K562 (cell line): ENCODE measurements around the gene GUCA2B. TPM values are rescaled to one million over a fixed set of nuclear protein-coding genes. Genes with fewer than 3 reads are reported as not detected.

ENCODE experiments used
- ATAC-seq: fragments of 200-7000 bp; cut with Tn5 transposase; 3 replicates; pipeline ENCODE4 v1.9.1; 2020; ENCODE audit warnings: moderate library complexity
- BruUV-seq: library from RNA; stranded (reverse); fragments of 400-500 nt; replicated peaks from 2 replicates; lab custom pipeline; 2021; lab: Mats Ljungman, UMichigan
- CTCF ChIA-PET: fragments of 300-600 bp; formaldehyde crosslinking; extraction: SDS; loops from one replicate; lab custom pipeline; 2021; ENCODE audit warnings: low intra/inter-chr PET ratio; lab: Yijun Ruan, JAX
- POLR2A ChIA-PET: fragments of 300-600, 350-650 bp; sonication (Branson Sonifier 250); formaldehyde crosslinking; extraction: SDS; loops from one replicate; lab custom pipeline; 2021; ENCODE audit warnings: antibody characterized with exemption, inconsistent platforms; lab: Yijun Ruan, JAX
- DNase-seq, 4 experiments: peaks; one replicate each; pipeline versions ENCODE4 v3.0.0 to v3.0.0-alpha.2; 2011 to 2018; ENCODE audit warnings: low spot score in 3 of 4, mixed read lengths in 3 of 4; ENCODE audit errors: extremely low read depth in 1 of 4
- FAIRE-seq: peaks from 2 replicates; lab custom pipeline; 2011; peaks lifted over from hg19 to GRCh38; lab: Jason Lieb, UNC
- H2AFZ ChIP-seq: 2 replicates; pipeline ENCODE4 v1.6.0; 2011; ENCODE audit warnings: low read depth, low read length, control low read depth, inconsistent platforms
- H3K27ac ChIP-seq: fragments of 200-600 bp; 3 replicates; pipeline ENCODE4 v1.8.0; 2011; ENCODE audit warnings: low read depth, mild to moderate bottlenecking, control low read depth, inconsistent platforms, low read length, moderate library complexity, mixed read lengths; ENCODE audit errors: extremely low read depth
- H3K27me3 ChIP-seq, 2 experiments: fragments of 300-600 bp in 1 of 2; 2 replicates in 1 of 2; 3 replicates in 1 of 2; pipeline versions ENCODE4 v1.6.0 to v1.8.0; 2011; ENCODE audit warnings: inconsistent platforms in 2 of 2, low read length in 2 of 2, mild to moderate bottlenecking in 1 of 2, mixed read lengths in 1 of 2, moderate library complexity in 1 of 2; ENCODE audit not compliant: control insufficient read depth in 2 of 2, insufficient read depth in 2 of 2
- H3K36me3 ChIP-seq: fragments of 300-600 bp; 3 replicates; pipeline ENCODE4 v1.8.0; 2011; ENCODE audit warnings: mild to moderate bottlenecking, low read length, inconsistent platforms; ENCODE audit not compliant: control insufficient read depth, insufficient read depth
- H3K4me1 ChIP-seq, 2 experiments: fragments of 200-600 bp in 1 of 2; replicated peaks in 1 of 2; 2 replicates in 1 of 2; 3 replicates in 1 of 2; pipeline versions ENCODE4 v1.5.1 to v1.8.0; 2011; ENCODE audit warnings: inconsistent platforms in 2 of 2, low read length in 2 of 2, mild to moderate bottlenecking in 1 of 2, mixed read lengths in 1 of 2, moderate library complexity in 1 of 2; ENCODE audit not compliant: control insufficient read depth in 2 of 2, insufficient read depth in 2 of 2
- H3K4me2 ChIP-seq: 2 replicates; pipeline ENCODE4 v1.6.1; 2011; ENCODE audit warnings: low read length, control low read depth, inconsistent platforms, mixed read lengths; ENCODE audit not compliant: insufficient read depth
- H3K4me3 ChIP-seq: fragments of 200-600 bp; sonication (generic), shearing (Covaris generic); 2 replicates; pipeline ENCODE4 v1.5.1; 2016; ENCODE audit warnings: control low read depth, inconsistent platforms
- H3K79me2 ChIP-seq: fragments of 200-600 bp; 3 replicates; pipeline ENCODE4 v1.8.0; 2011; ENCODE audit warnings: low read length, inconsistent platforms; ENCODE audit not compliant: control insufficient read depth, insufficient read depth
- H3K9ac ChIP-seq, 2 experiments: 2 replicates each; pipeline versions ENCODE4 v1.6.0 to v1.6.1; 2011; ENCODE audit warnings: low read depth in 2 of 2, low read length in 2 of 2, control low read depth in 1 of 2, inconsistent platforms in 1 of 2, mild to moderate bottlenecking in 1 of 2, mixed read lengths in 1 of 2; ENCODE audit not compliant: insufficient read depth in 1 of 2
- H3K9me1 ChIP-seq: one replicate; pipeline ENCODE4 v1.6.0; 2011; ENCODE audit warnings: inconsistent platforms, mild to moderate bottlenecking, low read length, moderate library complexity; ENCODE audit not compliant: control insufficient read depth, insufficient read depth
- H3K9me3 ChIP-seq: replicated peaks from 2 replicates; pipeline ENCODE4 v1.5.1; 2011; ENCODE audit warnings: low read depth, low read length, inconsistent platforms; ENCODE audit not compliant: control insufficient read depth, insufficient read depth
- H4K20me1 ChIP-seq: replicated peaks from 2 replicates; pipeline ENCODE4 v1.6.1; 2011; ENCODE audit warnings: low read length, inconsistent platforms, mixed read lengths; ENCODE audit not compliant: control insufficient read depth, insufficient read depth
- CHD7 ChIP-seq: fragments of 200-600 bp; sonication (generic); IDR thresholded peaks from one replicate; pipeline ENCODE4 v1.6.1; 2012; ENCODE audit warnings: mild to moderate bottlenecking, low read depth, low read length, inconsistent platforms
- ERF ChIP-seq: fragments of 450-650 bp; formaldehyde crosslinking; IDR thresholded peaks from 2 replicates; pipeline ENCODE4 v1.4.0; 2020; ENCODE audit warnings: mild to moderate bottlenecking, mixed read lengths
- ETV1 ChIP-seq: fragments of 450-650 bp; conservative IDR thresholded peaks from 2 replicates; pipeline ENCODE4 v1.6.1; 2016; ENCODE audit warnings: missing genetic modification characterization, control low read depth, low read depth, missing compliant biosample characterization
- LEF1 ChIP-seq: fragments of 450-650 bp; IDR thresholded peaks from 2 replicates; pipeline ENCODE4 v1.6.1; 2016; ENCODE audit warnings: mild to moderate bottlenecking
- PCBP2 ChIP-seq: fragments of 200-400 bp; formaldehyde crosslinking; IDR thresholded peaks from 2 replicates; pipeline ENCODE4 v1.6.1; 2018; ENCODE audit warnings: low read length, low read depth, mild to moderate bottlenecking, moderate library complexity; ENCODE audit not compliant: poor library complexity, severe bottlenecking
- U2AF1 ChIP-seq: fragments of 200-400 bp; formaldehyde crosslinking; optimal IDR thresholded peaks from 2 replicates; pipeline ENCODE3; 2017; ENCODE audit warnings: mild to moderate bottlenecking, low read depth, low read length, moderate library complexity
- WGBS: fragments of 100-300 bp; shearing (Covaris generic); methylation state at CpG from one replicate; pipeline ENCODE4 v1.1.6; 2016; ENCODE audit warnings: low coverage, mixed read lengths; ENCODE audit not compliant: insufficient coverage; ENCODE audit errors: missing lambda C conversion rate; 5-methylcytosine and 5-hydroxymethylcytosine counted together
- in situ Hi-C: fragments of 300-500 bp; cut with MboI; formaldehyde crosslinking; loops from 4 replicates; pipeline ENCODE4 v1.15.0; 2018; ENCODE audit warnings: inconsistent platforms, mixed read lengths
- intact Hi-C: fragments of 100-400 bp; cut with micrococcal nuclease; formaldehyde crosslinking; loops from 2 replicates; pipeline ENCODE4 v1.14.2; 2022
- polyA plus RNA-seq, 8 experiments: library from polyadenylated mRNA; depleted of rRNA in 4 of 8; stranded (reverse) in 5 of 8; unstranded in 3 of 8; fragments of >200 nt; fragmentation: Nextera tagmentation in 2 of 8; fragmentation: Illumina TruSeq in 1 of 8; extraction: Ambion mirVana in 2 of 8; extraction: Trizol in 1 of 8; gene quantifications; 2 replicates each; pipeline versions ENCODE4 v1.2.1 to v1.2.3, GENCODE V29; 2011 to 2014; ENCODE audit warnings: inconsistent platforms in 1 of 8, missing spikeins in 1 of 8
- total RNA-seq, 7 experiments: library from RNA; depleted of rRNA in 6 of 7; stranded (reverse); fragments of >200 nt in 6 of 7; fragmentation: Illumina TruSeq in 2 of 7; extraction: Trizol in 2 of 7; gene quantifications; 2 replicates each; pipeline versions ENCODE4 v1.2.1 to v1.2.3, GENCODE V29; 2011 to 2021; ENCODE audit warnings: low replicate concordance in 1 of 7
- TF ChIP-seq, protein P1 (sequence below): fragments of 250-450 bp; sonication (Bioruptor Pico); IDR thresholded peaks from 2 replicates; pipeline ENCODE4 v1.4.0; 2020; ENCODE audit warnings: mild to moderate bottlenecking

Gene GUCA2B
- total and polyA plus RNA-seq, 9 of the 15 experiments (the other 6 are each of a cell fraction or from before 2014, with no cell fraction given) = not detected

DNA sequence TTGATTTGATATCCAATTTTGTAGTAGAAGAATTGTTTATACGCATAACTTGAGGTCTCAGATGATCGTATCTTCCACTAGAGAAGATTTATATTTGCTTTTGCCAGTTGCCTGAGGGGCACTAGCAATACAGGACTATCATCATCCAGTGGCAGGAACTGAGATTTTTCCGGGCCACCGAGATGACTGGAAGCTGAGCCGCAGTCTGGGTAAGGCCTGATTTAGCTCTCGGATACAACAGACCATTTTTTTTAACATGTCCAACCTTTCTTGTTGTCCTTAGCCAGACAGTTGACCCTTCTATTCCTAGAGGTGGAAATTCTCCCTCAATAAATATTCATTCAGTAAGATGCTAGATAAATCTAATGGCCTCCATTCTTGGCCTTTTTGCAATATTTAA lies 25.4 kb upstream of the GUCA2B start:
- WGBS = 2% methylated on average over 6 of the region's 6 CpGs
- no TSS peak for BruUV-seq
- in situ Hi-C loops = loop anchor here (25.0 kb wide), 1 partner anchor 315 kb away; no protein-coding TSS in a partner anchor
- TF ChIP-seq PCBP2 (no peak), LEF1 (no peak), CHD7 (no peak), U2AF1 (no peak), ERF (CRISPR knock-in tag) (no peak), ETV1 (tag) (no peak)
- TF ChIP-seq, protein P1, sequence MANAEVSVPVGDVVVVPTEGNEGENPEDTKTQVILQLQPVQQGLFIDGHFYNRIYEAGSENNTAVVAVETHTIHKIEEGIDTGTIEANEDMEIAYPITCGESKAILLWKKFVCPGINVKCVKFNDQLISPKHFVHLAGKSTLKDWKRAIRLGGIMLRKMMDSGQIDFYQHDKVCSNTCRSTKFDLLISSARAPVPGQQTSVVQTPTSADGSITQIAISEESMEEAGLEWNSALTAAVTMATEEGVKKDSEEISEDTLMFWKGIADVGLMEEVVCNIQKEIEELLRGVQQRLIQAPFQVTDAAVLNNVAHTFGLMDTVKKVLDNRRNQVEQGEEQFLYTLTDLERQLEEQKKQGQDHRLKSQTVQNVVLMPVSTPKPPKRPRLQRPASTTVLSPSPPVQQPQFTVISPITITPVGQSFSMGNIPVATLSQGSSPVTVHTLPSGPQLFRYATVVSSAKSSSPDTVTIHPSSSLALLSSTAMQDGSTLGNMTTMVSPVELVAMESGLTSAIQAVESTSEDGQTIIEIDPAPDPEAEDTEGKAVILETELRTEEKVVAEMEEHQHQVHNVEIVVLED (CRISPR knock-in tag) = no peak

More for the DNA sequence above, 25.4 kb upstream of the GUCA2B start:
- H3K9ac ChIP-seq = no peak overlapping the region
- H3K4me1 ChIP-seq = no peaks in the 10 kb centered on the region
- H3K36me3 ChIP-seq = no peaks in the 10 kb centered on the region
- ATAC-seq (no peak), FAIRE-seq (no peak), DNase-seq (no peak)
- no peak overlapping the region for H2AFZ ChIP-seq
- POLR2A ChIA-PET = interaction anchor here (1.0 to 1.8 kb wide), 2 partner anchors 8 to 10 kb away, joined by 3 to 9 read pairs; no protein-coding TSS in a partner anchor
- H3K27ac ChIP-seq = no peak overlapping the region
- no peaks in the 10 kb centered on the region for H4K20me1 ChIP-seq
- H3K79me2 ChIP-seq = no peaks in the 10 kb centered on the region
- H3K4me3 ChIP-seq = no peak overlapping the region
- no peak overlapping the region for H3K4me2 ChIP-seq
- intact Hi-C loops = no loop called here
- H3K27me3 ChIP-seq = peaks cover 8 to 25% of the 10 kb centered on the region in 2 experiments; a peak in 3 of 5 replicates
- no peaks in the 10 kb centered on the region for H3K9me3 ChIP-seq
- CTCF ChIA-PET = no interaction called here
- H3K9me1 ChIP-seq = no peaks in the 10 kb centered on the region
